Muscle layer of colon (tissue), 2 donors: ENCODE measurements around the gene RBMS2.
A peak's percentile ranks its signal among the peaks of the same experiment; 100 is the strongest.

Source experiments
- H3K27ac ChIP-seq: one replicate; pipeline ENCODE4 v1.7.0; 2013; ENCODE audit warnings: low read depth, mild to moderate bottlenecking, low read length, moderate library complexity
- H3K27me3 ChIP-seq, 2 donors: one replicate each; pipeline ENCODE4 v1.7.0; 2013; ENCODE audit warnings: low read length in 2 of 2, mild to moderate bottlenecking in 2 of 2; ENCODE audit not compliant: insufficient read depth in 2 of 2, control insufficient read depth in 1 of 2
- H3K36me3 ChIP-seq: one replicate; pipeline ENCODE4 v1.7.0; 2013; ENCODE audit warnings: mild to moderate bottlenecking, low read length; ENCODE audit not compliant: insufficient read depth
- H3K4me1 ChIP-seq: one replicate; pipeline ENCODE4 v1.7.0; 2013; ENCODE audit warnings: mild to moderate bottlenecking, low read length; ENCODE audit not compliant: insufficient read depth
- H3K4me3 ChIP-seq, 2 donors: one replicate each; pipeline ENCODE4 v1.7.0; 2013; ENCODE audit warnings: low read length in 2 of 2, low read depth in 1 of 2, mild to moderate bottlenecking in 1 of 2, moderate library complexity in 1 of 2
- H3K9ac ChIP-seq: one replicate; pipeline ENCODE4 v1.7.0; 2013; ENCODE audit warnings: low read length
- H3K9me3 ChIP-seq: one replicate; pipeline ENCODE4 v1.7.0; 2013; ENCODE audit warnings: mild to moderate bottlenecking, low read length
- donor health status: abdominal sarcoma.
- donor health status: Adenocarcinoma of cecum.

The RBMS2 gene

GRCh38 chr12:56521590-56522371, at the start of gene RBMS2:
TSS of gene RBMS2 (plus strand) at chr12:56521820. CDS start at chr12:56522024, 204 bp downstream.
- Histone ChIP-seq H3K36me3 (no peaks in the 10 kb centered on the region), H3K27me3 (no peaks in the 10 kb centered on the region), H3K4me3 (peak within 1 kb of the TSS; percentile 65 to 66), H3K4me1 (peaks cover 28% of the 10 kb centered on the region), H3K9ac (peak within 1 kb of the TSS; percentile 78), H3K9me3 (no peaks in the 10 kb centered on the region), H3K27ac (peak within 1 kb of the TSS; percentile 92)

GRCh38 chr12:56474389-56474788, 47.2 kb upstream of the RBMS2 start:
- H3K27ac ChIP-seq, result no peak overlapping the region
- H3K27me3 ChIP-seq, result no peaks in the 10 kb centered on the region
- no peak overlapping the region for H3K4me3 ChIP-seq
- H3K9ac ChIP-seq, result no peak overlapping the region
- H3K36me3 ChIP-seq, result no peaks in the 10 kb centered on the region
- H3K4me1 ChIP-seq, result peaks cover 5% of the 10 kb centered on the region
- H3K9me3 ChIP-seq, result no peaks in the 10 kb centered on the region

GRCh38 chr12:56476143-56476542, 45.5 kb upstream of the RBMS2 start:
- Histone ChIP-seq H3K9me3 (no peaks in the 10 kb centered on the region), H3K9ac (no peak overlapping the region), H3K27me3 (no peaks in the 10 kb centered on the region), H3K4me3 (no peak overlapping the region), H3K4me1 (no peaks in the 10 kb centered on the region), H3K27ac (no peak overlapping the region), H3K36me3 (no peaks in the 10 kb centered on the region)

- H3K36me3 ChIP-seq, result no peaks in the 10 kb centered on the region
- no peaks in the 10 kb centered on the region for H3K9me3 ChIP-seq
- no peaks in the 10 kb centered on the region for H3K4me1 ChIP-seq
- no peak overlapping the region for H3K27ac ChIP-seq
- no peak overlapping the region for H3K9ac ChIP-seq
- no peaks in the 10 kb centered on the region for H3K27me3 ChIP-seq
- no peak overlapping the region for H3K4me3 ChIP-seq
Measured at GRCh38 chr12:56476972-56477432, 44.6 kb upstream of the RBMS2 start.

- no peak overlapping the region for H3K9ac ChIP-seq
- H3K27me3 ChIP-seq, result no peaks in the 10 kb centered on the region
- H3K4me3 ChIP-seq, result no peak overlapping the region
- H3K36me3 ChIP-seq, result no peaks in the 10 kb centered on the region
- no peaks in the 10 kb centered on the region for H3K9me3 ChIP-seq
- no peaks in the 10 kb centered on the region for H3K4me1 ChIP-seq
- no peak overlapping the region for H3K27ac ChIP-seq
Measured at GRCh38 chr12:56477521-56478225, 43.9 kb upstream of the RBMS2 start.

GRCh38 chr12:56479625-56480024, 42.0 kb upstream of the RBMS2 start:
- Histone ChIP-seq H3K27me3 (no peaks in the 10 kb centered on the region), H3K9ac (no peak overlapping the region), H3K4me3 (no peak overlapping the region), H3K9me3 (no peaks in the 10 kb centered on the region), H3K4me1 (no peaks in the 10 kb centered on the region), H3K36me3 (no peaks in the 10 kb centered on the region), H3K27ac (no peak overlapping the region)

- H3K36me3 ChIP-seq, result no peaks in the 10 kb centered on the region
- H3K9ac ChIP-seq, result no peak overlapping the region
- H3K4me1 ChIP-seq, result no peaks in the 10 kb centered on the region
- no peak overlapping the region for H3K27ac ChIP-seq
- no peaks in the 10 kb centered on the region for H3K9me3 ChIP-seq
- H3K4me3 ChIP-seq, result no peak overlapping the region
- no peaks in the 10 kb centered on the region for H3K27me3 ChIP-seq
Measured at GRCh38 chr12:56484566-56484965, 37.1 kb upstream of the RBMS2 start.

GRCh38 chr12:56486694-56487093, 34.9 kb upstream of the RBMS2 start:
- H3K9ac ChIP-seq, result no peak overlapping the region
- H3K4me1 ChIP-seq, result no peaks in the 10 kb centered on the region
- H3K36me3 ChIP-seq, result no peaks in the 10 kb centered on the region
- H3K27me3 ChIP-seq, result no peaks in the 10 kb centered on the region
- H3K9me3 ChIP-seq, result no peaks in the 10 kb centered on the region
- no peak overlapping the region for H3K4me3 ChIP-seq
- no peak overlapping the region for H3K27ac ChIP-seq

- Histone ChIP-seq H3K27ac (no peak overlapping the region), H3K9me3 (no peaks in the 10 kb centered on the region), H3K4me3 (peak overlapping the region; percentile 58 to 74)
Measured at GRCh38 chr12:56487448-56488040, 34.1 kb upstream of the RBMS2 start.

GRCh38 chr12:56488041-56488955, 33.3 kb upstream of the RBMS2 start, which contains the start of gene GLS2:
TSS of gene GLS2 (minus strand) at chr12:56488161. CDS start at chr12:56488118, 43 bp downstream.
- no peaks in the 10 kb centered on the region for H3K36me3 ChIP-seq
- peak within 1 kb of the TSS; percentile 58 to 74 for H3K4me3 ChIP-seq
- H3K27me3 ChIP-seq, result no peaks in the 10 kb centered on the region
- H3K9ac ChIP-seq, result no peak within 1 kb of the TSS
- H3K9me3 ChIP-seq, result no peaks in the 10 kb centered on the region
- no peaks in the 10 kb centered on the region for H3K4me1 ChIP-seq
- no peak within 1 kb of the TSS for H3K27ac ChIP-seq

More at GRCh38 chr12:56487448-56488040, 34.1 kb upstream of the RBMS2 start:
- Histone ChIP-seq H3K27me3 (no peaks in the 10 kb centered on the region), H3K36me3 (no peaks in the 10 kb centered on the region), H3K4me1 (no peaks in the 10 kb centered on the region), H3K9ac (no peak overlapping the region)
